Dedifferentiated amniotic fluid mesenchymal stem cell (primary cell): Measurements from ENCODE around the gene DIP2A.
"Not testable (repeated sequence)": the region's sequence is repeated elsewhere in the genome, so short reads cannot be mapped to it uniquely, and the experiment has no call there.

Experiments used
- DNase-seq: peaks from one replicate; pipeline ENCODE4 v3.0.0-alpha.2; 2016; ENCODE audit errors: extremely low spot score

The DIP2A gene

GRCh38 chr21:46426313-46427046, 32.2 kb upstream of the DIP2A start:
- DNase-seq, result no peak

DNA sequence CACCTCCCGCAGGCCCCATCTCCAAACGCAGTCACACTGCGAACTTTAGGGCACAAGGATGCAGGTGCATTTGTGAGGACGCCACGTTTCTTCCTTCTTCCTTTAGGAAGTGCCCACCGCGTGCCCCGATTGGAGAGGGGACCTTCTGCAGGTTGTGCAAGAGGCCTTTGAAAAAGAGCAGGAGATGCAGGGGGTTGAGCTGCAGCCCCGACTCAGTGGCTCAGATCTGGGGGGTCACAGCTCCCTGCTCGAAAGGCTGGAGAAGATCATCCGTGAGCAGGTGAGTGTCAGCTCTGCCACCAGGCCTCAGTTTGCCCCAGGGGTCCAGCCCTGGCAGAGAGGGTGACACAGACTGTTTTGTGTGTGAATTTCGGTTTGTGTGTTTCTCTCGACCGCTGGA, 31.2 kb upstream of the DIP2A start:
- DNase-seq, result no peak

- no peak for DNase-seq
Observed at GRCh38 chr21:46428286-46428685, 30.4 kb upstream of the DIP2A start.

GRCh38 chr21:46428987-46429710, 29.5 kb upstream of the DIP2A start:
- DNase-seq, result no peak

- no peak for DNase-seq
Observed at GRCh38 chr21:46429754-46430681, 28.7 kb upstream of the DIP2A start.

DNA sequence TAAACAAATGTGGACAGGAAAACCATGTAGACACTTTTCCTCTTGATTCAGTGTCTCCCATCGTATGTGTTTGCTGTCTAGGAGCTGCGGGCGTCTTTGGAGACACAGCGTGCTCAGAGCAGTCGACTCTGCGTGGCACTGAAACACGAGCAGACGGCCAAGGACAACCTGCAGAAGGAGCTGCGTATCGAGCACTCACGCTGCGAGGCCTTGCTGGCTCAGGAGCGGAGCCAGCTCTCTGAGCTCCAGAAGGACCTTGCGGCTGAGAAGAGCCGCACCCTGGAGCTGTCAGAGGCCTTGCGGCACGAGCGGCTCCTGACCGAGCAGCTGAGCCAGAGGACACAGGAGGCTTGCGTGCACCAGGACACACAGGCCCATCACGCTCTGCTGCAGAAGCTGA, 27.2 kb upstream of the DIP2A start:
- no peak for DNase-seq

DNA sequence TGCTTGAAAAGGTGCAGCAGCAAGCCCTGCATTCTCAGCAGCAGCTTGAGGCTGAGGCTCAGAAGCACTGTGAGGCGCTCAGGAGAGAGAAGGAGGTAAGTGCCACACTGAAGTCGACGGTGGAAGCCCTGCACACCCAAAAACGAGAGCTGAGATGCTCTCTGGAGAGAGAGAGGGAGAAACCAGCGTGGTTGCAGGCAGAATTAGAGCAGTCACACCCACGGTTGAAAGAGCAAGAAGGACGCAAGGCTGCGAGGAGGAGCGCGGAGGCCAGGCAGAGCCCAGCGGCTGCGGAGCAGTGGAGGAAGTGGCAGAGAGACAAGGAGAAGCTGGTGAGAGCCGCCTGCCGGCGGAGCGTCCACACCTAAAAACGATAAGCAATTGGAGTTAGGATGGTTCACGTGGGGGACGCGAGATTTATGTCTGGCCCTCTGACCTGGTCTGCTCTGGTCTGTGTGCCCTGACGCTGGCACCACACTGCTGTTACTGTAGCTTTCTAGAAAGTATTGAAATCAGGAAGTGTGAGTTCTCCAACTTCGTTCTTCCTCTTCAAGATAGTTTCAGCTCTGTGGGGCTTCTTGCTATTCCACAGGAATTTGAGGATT, 26.7 kb upstream of the DIP2A start:
- DNase-seq, result no peak

DNA sequence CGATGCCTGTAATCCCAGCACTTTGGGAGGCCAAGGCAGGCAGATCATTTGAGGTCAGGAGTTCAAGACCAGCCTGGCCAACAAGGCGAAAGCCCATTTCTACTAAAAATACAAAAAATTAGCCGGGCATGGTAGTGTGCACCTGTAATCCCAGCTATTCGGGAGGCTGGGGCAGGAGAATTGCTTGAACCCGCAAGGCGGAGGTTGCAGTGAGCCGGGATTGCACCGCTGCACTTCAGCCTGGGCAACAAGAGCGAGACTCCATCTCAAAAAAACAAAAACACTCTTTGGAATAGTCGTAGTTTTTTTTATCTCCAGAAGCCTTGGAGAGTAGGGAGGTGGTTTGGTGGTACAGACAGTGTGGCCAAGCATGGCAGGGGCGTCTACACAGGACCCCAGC, 25.6 kb upstream of the DIP2A start:
- DNase-seq, result not testable (repeated sequence)

- DNase-seq, result no peak
Observed at GRCh38 chr21:46434322-46434958, 24.3 kb upstream of the DIP2A start.

DNA sequence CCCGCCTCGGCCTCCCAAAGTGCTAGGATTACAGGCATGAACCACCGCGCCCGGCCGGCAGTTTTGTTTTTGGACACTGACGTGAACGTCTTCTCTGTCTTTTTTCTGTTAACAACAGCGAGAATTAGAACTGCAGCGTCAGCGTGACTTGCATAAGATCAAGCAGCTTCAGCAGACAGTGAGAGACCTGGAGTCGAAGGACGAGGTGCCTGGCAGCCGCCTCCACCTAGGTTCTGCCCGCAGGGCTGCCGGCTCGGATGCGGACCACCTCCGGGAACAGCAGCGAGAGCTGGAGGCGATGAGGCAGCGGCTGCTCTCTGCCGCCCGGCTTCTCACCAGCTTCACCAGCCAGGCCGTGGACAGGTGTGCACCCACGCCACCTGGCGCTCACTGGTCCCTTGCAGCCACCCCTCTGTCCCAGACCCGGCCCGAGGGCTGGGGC, 22.9 kb upstream of the DIP2A start:
- no peak for DNase-seq

DNA sequence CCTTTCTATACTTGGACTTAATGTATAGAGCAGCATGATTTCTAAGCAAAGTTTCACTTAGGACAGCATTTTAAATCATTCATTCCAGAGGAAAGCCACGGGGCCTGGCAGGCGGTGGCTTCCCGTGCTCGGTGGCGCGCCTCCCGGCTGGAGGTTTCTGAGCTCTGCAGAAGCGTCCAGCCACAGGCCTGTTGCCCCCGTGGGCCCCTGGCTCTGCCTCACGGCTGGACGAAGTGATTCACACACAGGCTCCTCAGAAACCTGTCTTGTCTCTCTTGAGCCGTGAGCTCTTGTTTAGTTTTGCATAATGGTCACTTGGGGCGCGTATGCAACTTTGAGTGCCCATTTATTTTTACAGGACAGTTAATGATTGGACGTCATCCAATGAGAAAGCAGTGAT, 22.1 kb upstream of the DIP2A start:
- DNase-seq, result no peak

- no peak for DNase-seq
Observed at GRCh38 chr21:46437096-46437498, 21.6 kb upstream of the DIP2A start.

- no peak for DNase-seq
Observed at GRCh38 chr21:46437511-46437910, 21.2 kb upstream of the DIP2A start.

GRCh38 chr21:46438241-46438640, 20.4 kb upstream of the DIP2A start:
- DNase-seq, result no peak

DNA sequence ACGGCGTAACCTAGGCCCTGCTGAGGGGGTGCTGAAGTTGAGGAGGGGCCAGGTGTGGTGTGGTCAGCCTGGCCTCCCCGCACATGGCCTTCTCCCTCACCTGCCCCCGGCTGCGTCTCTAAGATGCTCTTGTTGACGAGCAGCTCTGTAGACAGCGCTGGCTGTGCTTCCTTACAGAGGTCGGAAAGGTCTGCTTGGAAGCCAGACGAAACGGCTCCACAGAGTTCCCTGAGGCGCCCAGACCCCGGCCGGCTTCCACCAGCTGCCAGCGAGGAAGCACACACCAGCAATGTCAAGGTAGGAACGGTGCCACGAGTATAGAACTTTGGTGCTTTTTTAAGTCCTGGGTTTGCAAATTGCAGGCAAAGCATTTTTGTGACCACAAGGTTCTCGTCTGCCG, 18.8 kb upstream of the DIP2A start:
- DNase-seq, result no peak

- DNase-seq, result no peak
Observed at GRCh38 chr21:46441331-46441730, 17.4 kb upstream of the DIP2A start.

- no peak for DNase-seq
Observed at GRCh38 chr21:46441961-46442498, 16.7 kb upstream of the DIP2A start.

- DNase-seq, result no peak
Observed at GRCh38 chr21:46442938-46443337, 15.8 kb upstream of the DIP2A start.

GRCh38 chr21:46443910-46444309, 14.8 kb upstream of the DIP2A start:
- DNase-seq, result no peak

GRCh38 chr21:46448108-46448507, 10.6 kb upstream of the DIP2A start:
- no peak for DNase-seq

GRCh38 chr21:46448855-46449254, 9.8 kb upstream of the DIP2A start:
- not testable (repeated sequence) for DNase-seq
